Gastroesophageal sphincter (tissue), 3 donors: Measurements from ENCODE around the gene NINL.

Experiments used
- CTCF ChIP-seq, 4 experiments: fragments of 200-600 bp in 2 of 4; fragments of 450-650 bp in 2 of 4; sonication (generic) in 1 of 4; IDR thresholded peaks; one replicate each; pipeline ENCODE4 v1.5.1; 2017 to 2019; ENCODE audit warnings: antibody characterized with exemption in 4 of 4, mild to moderate bottlenecking in 2 of 4, moderate library complexity in 2 of 4
- POLR2A ChIP-seq, 2 donors: fragments of 450-650 bp; IDR thresholded peaks; one replicate each; pipeline ENCODE4 v1.6.1; 2017; ENCODE audit warnings: antibody characterized with exemption in 2 of 2, mild to moderate bottlenecking in 2 of 2, moderate library complexity in 1 of 2

- TF ChIP-seq CTCF (IDR thresholded peaks at IDR 0.05) (no peak), POLR2A (IDR thresholded peaks at IDR 0.05) (no peak)
These were observed 87.1 kb downstream of the NINL start for GRCh38 chr20:25498280-25498606.
